HG02943 (cell line): Measurements from ENCODE around the gene NAA11.
"Not testable (repeated sequence)": the region's sequence is repeated elsewhere in the genome, so short reads cannot be mapped to it uniquely, and the experiment has no call there.

ENCODE experiments used
- ATAC-seq: cut with Tn5 transposase; IDR thresholded peaks from one replicate; pipeline ENCODE4 v1.9.1; 2021; ENCODE audit warnings: mild to moderate bottlenecking, low read depth, moderate library complexity; ENCODE audit not compliant: unreplicated experiment

NAA11 gene

DNA sequence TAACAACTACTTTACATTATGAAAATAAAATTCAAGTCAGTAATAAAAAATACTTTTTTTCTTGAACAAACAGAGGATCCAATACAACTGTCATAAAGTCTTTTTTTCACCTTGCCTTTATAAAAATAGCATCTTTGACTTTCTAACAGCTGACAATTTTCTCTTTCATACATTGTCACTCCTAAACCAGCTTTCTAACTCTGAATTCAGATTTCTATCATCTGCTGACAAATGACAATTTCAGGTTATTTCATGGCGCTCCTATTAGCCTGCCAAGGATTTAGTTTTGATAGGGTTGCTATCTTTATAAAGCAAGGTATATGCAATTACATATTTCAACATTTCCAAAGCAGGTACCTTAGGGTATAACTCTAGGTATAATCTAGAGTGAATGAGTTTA is 14.6 kb downstream of the NAA11 start:
- ATAC-seq: no peak

DNA sequence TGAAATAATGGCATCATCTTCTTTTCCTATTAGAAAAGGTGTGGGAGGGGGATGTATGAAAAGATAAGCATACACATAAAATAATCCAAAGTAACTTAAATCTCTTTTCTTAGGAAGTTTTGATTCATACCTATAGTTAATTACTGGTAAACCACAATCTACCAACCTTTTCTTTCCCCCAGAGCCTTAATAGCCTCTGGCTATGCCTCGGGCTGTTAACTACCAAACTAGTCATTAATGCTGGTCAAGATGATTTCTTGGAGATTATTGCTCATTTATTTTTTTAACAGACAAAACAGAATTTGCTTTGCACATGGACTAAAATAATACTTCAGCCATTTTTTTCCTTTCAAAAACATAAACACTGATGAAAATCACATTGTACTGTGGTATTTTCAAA is 16.9 kb downstream of the NAA11 start:
- no peak for ATAC-seq

DNA sequence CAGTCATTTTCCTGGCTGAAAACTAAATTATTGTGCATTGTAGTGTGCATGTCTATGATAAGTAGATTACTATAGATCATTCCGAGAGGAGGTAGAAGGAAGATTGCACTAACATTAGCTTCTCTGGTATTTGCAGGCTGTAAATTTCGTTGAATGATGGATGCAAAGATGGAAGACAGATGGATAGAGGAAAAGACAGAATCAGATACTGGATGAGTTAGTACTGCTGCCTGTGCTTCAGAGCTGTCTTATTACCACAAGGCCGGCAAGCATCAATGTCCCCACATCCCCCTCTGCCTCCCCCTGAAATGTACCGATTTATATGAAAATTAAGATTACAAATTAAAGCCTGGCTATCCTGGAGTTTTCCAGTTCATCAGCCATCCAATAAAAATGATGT is 17.7 kb downstream of the NAA11 start:
- no peak for ATAC-seq

DNA sequence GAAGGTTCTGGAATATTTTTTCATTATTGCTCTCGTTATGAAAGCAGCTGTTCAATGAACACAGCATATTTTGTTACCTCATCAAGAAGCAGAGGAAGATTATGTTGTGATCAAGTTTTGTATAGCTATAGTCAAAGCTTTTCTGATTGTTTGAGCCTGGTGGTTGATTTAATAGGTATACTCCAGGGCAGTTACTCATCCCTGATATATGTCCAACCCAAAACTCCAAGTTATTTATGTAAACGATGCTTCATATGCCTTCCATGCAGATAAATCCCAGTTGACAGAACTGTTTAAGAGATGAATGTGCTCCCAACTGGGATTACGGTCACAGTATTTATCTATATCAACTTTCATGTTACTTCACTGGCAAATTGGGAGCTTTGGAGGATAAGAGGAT is 19.1 kb downstream of the NAA11 start:
- no peak for ATAC-seq

DNA sequence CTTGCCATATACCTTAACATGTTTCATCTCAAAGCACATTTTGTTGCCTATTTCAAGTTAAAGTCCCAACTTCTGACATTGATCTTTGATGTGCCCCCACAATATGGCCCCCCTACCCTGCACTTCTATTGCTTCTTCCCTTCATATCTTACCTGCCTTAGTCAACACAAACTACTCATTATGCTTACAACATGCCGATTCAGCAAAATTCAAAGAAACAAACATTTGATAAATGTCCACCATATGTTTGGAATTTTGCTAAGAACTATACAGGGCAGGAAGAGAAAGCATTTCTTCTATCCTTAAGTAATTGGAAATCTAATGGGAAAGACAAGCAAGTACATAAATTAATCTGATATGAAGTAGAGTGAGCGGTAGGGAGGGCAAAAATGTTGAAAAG is 25.6 kb downstream of the NAA11 start:
- ATAC-seq: no peak

DNA sequence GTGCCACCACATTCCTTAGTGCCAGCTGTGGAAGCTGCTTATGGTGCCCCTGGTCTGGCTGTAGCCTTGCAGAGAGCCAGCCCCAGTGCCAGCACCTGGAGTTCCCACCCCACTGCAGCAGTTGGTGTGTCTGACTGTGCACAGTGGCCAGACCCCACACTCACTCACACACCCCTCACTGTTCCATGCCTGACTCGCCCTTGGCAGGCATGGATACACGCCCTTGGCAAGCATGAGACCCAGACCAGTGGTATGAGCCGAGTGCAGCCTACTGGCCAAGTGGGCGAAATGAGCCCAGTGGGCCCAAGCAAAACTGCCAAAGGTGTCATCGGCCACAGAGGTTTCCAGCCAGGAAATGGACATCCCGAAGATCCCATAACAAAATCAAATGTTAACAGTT is 27.4 kb downstream of the NAA11 start:
- no peak for ATAC-seq

DNA sequence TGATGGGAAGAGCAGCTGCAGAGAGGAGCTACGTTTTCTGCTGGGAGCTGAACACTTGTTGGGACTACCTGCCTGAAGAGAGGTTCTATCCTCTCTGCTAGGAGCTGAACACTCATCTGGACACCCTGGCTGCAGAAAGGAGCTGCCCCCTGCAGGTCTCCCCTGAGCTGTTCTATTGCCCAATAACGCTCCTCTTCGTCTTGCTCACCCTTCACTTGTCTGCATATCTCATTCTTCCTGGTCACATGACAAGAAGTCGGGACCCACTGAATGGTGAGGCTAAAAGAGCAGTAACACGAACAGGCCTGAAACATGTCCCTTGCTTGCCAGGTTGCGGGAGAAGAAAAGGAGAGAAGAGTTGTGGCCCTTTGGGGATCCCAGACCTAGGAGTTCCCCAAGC is 27.8 kb downstream of the NAA11 start:
- no peak for ATAC-seq

DNA sequence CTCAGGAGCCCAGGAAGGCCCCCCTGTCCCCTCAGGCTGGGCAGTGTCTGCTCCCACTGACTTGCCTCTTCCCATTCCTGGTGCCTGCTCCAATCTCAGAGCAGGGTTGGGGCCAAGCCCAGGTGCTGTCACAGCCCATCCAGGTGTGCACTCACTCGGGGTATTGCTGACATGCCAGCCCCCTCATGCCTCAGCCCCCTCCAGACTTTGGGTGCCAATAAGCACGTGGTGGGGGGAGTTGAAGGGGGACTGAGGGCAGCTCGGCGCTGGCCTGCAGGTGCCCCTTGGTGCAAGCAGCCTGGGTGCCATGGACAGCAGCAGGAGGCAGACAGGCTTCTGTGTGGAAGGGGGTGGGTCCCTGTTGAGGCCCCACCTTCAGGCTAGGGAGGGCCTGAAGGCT is 28.4 kb downstream of the NAA11 start:
- ATAC-seq: no peak

DNA sequence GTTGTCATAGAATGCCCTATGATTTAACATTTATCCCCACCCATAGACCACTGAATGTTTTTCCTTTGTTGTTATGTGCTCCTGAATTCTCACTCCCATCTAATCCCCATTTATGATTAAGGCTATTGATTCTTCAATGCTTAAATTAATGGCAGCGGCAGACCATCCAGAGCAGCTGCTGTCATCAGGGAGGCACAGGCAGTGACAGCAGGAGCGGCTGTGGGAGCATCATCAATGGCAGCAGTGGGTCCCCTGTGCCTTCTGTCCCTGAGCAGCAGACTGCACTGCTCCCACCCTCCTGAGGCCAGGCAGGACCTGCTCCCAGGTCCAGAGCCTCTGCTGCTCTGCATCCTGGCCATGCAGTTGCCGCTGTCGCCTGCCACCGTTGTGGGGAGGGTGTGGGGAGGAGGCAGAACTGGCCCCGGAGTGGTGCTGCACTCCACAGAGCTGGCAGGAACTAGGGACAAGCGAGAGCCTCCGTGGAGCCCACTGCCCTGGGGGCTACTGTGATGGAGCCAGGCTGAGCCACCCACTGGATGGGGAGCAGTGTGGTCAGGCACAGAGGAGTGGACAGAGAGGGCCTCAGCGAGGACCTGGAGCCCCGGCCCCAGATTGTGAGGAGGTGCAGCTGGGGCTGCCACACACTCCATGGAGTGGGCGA is 29.0 kb downstream of the NAA11 start:
- ATAC-seq: no peak

DNA sequence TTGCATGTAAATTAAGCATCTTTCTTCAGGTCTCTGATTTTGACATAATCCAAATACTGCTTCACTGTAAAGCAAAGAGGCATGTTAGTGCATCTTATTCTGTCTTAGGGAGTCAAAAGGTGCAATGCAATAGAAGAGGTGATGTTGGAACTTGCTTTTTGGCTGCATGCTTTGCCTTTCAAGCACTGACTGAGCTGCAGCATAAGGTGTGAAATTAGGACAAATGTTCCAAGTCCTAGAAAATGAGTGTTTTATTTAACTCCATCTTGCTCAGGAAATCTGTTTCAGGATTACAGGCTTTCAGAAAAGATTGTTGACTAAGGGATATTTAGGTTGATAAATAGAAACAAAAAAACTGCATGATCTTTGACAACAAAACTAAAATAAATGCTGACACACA is 30.8 kb downstream of the NAA11 start:
- ATAC-seq: no peak

DNA sequence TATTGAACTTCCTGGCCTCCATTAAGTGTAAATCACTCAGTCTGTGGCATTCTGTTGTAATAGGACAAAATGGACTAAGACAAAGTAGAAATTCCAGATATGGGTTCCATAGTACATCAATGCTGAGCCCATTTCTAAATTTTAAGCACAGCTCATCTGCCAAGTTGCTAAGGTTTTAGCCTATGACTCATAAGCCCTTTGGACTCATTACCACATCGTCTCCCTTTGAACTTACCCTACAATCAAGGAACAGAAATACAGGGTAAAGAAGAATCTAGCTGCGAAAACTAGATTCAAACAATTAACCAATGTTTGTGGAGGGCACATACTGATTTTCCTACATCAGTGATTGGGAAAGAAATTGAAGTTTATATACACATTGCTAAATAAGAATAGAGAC is 31.8 kb downstream of the NAA11 start:
- ATAC-seq: no peak

DNA sequence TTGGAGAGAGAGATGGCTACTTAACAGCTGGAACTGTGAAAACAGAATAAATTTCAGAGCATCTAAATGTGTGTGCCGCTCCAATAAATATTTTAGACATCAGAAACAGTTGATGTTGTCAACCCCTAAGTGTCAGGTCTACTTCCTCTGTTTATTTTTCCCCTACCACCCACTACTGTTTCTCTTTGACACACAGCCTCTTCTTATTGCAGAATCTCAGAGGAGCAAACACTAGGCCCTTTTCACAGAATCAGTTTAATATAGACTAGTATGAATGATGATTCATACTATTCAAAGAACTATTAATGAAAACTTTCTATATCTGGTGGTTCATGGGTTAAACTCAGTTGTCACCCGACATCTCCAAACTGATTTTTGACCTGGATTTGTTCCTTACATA is 33.9 kb downstream of the NAA11 start:
- ATAC-seq: no peak

DNA sequence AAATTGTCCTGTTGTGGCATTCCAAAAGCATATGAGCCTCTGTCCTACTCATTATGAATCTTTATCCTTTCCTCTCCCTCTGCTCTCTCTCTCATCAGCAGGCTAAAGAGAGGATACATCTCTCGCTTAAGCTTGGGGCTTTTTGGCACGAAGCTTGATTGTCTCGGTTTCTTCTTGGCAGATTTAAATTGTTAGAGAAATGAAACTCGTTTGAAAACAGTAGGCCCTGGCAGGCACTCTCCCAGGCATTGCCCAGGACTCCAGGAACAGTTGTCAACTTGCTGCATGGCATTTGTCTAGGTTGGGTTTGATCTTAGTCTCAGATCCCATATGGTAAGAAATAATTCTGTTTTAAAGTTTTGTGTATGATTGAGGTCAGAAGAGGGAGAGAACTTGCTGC is 35.5 kb downstream of the NAA11 start:
- no peak for ATAC-seq

DNA sequence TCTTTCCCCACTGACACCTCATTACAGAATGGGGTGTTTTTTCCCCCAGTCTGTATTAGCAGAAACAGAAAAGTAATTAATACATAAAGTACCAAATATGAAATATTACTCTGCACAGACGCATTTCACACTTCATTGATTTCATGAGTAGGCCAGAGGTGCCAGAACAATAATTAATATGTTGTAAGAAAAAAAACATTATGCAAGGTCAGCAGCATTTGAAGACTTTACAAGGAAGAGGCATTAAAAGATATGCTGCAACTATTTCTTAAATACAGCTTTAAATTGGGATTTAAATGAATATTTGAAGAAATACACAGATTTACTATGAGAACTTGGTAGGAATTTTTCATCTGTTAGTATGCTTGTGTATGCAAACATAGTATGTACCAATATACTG is 37.7 kb downstream of the NAA11 start:
- no peak for ATAC-seq

DNA sequence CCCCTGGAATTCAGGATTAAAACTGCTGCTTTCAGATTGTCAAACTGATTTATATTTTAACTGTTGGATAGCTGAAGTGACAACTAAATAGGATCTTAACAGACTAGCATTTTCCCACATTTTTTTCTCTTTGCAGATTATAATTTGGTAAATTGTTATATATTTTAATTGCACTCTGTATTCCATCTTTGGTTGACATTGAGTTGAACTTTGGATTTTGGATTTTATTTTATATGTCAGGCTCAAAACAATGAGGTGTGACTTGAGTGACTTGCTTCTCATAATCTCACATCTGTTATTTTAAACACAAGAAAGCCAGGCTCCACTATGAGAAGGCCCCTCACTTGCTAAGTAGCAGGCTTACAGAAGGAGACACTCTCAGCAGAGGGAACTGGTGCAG is 38.1 kb downstream of the NAA11 start:
- ATAC-seq: no peak

DNA sequence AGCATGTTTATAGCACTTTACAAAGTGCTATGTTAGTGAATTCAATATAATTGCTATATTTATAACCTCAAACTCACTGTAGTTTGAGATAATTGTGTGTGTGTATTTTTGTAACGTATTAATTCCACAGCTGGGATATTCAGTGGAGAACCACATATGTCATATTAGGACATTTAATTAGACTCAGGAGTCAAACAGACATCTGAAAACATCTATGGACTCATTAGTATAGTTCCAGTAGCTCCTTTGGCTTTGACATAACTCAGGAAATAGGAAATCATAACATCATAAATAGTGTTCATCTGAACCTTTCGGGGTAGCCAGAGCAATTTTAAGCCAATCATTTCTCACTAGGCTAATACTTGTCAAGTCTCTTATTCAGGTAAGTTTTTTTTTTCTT is 38.8 kb downstream of the NAA11 start:
- no peak for ATAC-seq

DNA sequence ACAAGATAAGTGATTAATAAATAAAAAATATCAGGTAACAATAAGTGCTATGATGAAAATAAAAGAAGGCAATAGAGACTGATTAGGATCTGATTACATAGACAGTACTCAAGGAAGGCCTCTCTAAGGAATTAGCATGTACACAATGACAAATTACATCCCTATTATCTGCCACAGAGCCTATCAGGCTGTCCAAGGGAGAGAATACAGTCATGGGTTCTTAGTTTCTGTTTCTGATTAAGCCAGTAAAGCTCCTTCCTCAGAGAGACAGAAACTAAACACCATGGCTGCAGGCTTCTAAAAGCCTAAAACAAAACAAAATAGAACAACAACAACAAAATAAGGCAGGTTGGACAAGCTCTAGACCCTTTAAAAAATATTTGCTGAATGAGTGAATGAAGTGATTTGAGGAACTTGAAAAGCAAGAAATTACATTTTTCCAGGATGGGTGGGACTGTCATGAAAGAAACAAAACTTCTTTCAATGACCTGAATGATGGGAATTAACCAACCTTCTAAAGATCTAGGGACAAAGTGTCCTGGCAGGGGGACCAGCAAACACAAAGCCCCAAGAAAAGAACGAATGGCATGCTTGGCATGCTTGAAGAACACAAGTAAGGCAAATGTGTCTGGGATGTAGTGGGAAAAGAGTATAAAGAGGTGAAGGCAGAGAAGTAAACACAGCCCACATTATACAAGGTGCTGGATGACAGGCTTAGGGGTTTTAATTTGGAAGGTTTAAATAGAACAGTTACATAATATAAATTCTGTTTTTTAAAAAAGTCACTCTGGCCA is 44.1 kb downstream of the NAA11 start:
- ATAC-seq: no peak

DNA sequence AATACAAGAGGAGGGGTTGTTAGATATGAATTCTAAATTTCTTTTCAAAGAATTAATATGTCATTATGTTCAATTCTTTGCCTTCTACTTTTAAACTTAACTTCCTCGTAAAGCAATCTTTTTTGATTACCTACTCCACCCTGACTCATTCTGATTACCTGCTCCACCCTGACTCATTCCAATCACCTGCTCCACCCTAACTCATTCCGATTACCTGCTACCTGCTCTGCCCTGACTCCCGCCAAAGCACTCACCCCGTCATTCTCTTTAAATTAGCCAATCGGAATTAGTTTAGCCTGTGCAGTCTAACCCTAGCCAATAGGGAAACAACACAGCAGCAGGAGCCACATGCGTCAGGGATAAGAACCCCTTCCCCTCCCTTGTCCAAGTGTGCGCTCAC is 48.4 kb downstream of the NAA11 start:
- not testable (repeated sequence) for ATAC-seq

DNA sequence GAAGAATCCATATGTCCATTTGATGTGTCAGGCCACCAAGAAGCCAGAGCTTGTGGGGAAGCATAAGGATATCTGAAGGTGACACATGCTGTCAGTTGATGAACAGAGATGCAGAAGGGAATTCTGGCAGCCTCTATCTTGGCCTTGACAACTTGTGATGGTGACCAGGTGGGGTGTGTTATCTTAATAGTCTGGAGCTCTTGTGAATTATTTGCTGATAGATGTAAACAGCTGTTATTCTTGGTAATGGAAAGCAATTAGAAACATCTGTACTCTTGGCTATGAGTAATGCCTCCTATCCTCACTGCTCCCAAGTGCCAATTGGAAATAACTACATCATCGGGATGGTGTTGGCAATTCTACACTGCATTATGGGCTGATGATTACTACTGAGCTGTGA is 51.9 kb downstream of the NAA11 start:
- no peak for ATAC-seq

DNA sequence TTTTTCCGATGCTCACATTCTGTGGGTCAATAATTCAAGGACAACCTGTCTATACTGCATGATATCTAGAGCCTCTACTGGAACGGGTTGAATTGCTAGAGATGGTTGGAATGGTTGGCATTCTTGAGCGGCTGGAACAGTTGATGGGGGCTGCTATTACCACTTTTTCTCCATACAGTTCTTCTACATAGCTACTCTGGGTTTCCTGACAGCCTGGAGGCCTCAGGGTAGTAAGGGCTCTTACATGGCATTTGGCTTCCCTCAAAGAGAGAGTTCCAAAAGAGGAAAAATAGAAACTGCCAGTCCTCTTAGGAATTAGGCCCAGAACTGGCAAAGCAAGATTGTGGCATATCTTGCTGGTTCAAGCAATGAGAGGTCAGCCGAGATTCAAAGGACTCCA is 53.1 kb downstream of the NAA11 start:
- no peak for ATAC-seq

DNA sequence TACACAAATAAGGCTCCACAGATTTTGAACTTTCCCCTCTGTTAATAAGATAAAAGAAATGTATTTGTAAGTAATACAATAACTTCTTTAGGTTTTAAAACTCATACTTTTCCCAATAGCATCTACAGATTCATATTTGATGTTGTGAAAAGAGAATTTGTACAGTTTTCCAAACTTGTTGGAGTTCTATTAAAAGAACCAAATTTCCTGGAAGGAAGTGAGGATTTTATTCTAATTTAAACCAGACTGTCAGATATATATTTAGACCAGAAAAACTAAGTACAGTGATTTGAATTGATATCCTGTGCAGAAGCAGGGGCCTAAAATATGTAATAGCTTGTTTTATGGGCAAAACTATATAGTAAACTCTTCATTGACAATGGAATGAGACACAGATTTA is 53.7 kb downstream of the NAA11 start:
- ATAC-seq: no peak

DNA sequence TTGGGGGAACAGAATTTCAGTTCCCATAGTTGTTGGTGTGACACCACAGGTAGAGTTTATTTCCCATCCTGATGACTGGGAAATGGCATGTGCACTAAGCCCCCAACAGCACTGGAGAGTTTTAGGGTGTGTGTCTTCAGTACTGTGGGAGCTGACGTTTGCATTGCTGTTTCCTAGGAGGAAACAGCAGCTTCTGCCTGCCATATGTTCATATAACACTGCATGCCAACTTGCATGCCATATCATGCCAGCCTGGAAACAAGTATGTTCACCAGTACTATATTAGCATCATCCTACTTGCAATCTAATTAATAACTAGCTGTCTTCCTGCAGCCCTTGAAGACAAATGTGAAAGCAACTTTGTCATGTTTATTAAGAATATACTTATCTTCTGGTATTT is 58.2 kb downstream of the NAA11 start:
- no peak for ATAC-seq
